Measurements from ENCODE around the gene SHKBP1.

GRCh38 chr19:40589591-40590429, 13.1 kb downstream of the SHKBP1 start:
- TF ChIP-seq ZNF350 (CRISPR knock-in tag; IDR thresholded peaks at IDR 0.05; ENCODE audit: borderline replicate concordance, low read depth) = no peak
- TF ChIP-seq CTCF (CRISPR knock-in tag; IDR thresholded peaks at IDR 0.05) = no peak
- no peak for TF ChIP-seq ZFP36 (IDR thresholded peaks at IDR 0.05; ENCODE audit: borderline replicate concordance, low read depth, low read length, partially characterized antibody)
